ENCODE results near the gene HRK.

DNA sequence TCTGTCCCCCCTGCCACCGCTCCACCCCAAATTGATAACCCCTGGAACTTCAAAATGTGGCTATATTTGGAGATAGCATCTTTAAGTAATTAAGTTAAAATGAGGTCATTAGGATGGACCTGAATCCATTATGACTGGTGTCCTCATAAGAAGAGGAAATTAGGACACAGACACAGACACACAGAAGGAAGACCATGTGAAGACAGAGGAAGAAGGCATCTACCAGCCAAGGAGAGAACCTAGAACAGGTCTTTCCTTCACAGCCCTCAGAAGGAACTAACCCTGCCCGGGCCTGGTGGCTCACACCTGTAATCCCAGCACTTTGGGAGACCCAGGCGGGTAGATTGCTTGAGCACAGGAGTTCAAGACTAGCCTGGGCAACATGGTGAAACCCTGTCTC lies 3.6 kb upstream of the HRK start:
- TF ChIP-seq ZNF707 (CRISPR knock-in tag; conservative IDR thresholded peaks at IDR 0.05) (no peak), DACH1 (IDR thresholded peaks at IDR 0.05; ENCODE audit: partially characterized antibody) (no peak), ERF (CRISPR knock-in tag; IDR thresholded peaks at IDR 0.05) (no peak), SAFB2 (IDR thresholded peaks at IDR 0.05; ENCODE audit: borderline replicate concordance, low read depth, low read length, severe bottlenecking) (no peak), POLR2A (conservative IDR thresholded peaks at IDR 0.05) (no peak)
- TF ChIP-seq, protein P1, sequence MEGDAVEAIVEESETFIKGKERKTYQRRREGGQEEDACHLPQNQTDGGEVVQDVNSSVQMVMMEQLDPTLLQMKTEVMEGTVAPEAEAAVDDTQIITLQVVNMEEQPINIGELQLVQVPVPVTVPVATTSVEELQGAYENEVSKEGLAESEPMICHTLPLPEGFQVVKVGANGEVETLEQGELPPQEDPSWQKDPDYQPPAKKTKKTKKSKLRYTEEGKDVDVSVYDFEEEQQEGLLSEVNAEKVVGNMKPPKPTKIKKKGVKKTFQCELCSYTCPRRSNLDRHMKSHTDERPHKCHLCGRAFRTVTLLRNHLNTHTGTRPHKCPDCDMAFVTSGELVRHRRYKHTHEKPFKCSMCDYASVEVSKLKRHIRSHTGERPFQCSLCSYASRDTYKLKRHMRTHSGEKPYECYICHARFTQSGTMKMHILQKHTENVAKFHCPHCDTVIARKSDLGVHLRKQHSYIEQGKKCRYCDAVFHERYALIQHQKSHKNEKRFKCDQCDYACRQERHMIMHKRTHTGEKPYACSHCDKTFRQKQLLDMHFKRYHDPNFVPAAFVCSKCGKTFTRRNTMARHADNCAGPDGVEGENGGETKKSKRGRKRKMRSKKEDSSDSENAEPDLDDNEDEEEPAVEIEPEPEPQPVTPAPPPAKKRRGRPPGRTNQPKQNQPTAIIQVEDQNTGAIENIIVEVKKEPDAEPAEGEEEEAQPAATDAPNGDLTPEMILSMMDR (IDR thresholded peaks at IDR 0.05 in 2 of 3, conservative IDR thresholded peaks at IDR 0.05 in 1 of 3; ENCODE audit: insufficient read depth in 2 of 3, low read depth in 1 of 3, low read length in 3 of 3): no peak
- TF ChIP-seq, protein P2, sequence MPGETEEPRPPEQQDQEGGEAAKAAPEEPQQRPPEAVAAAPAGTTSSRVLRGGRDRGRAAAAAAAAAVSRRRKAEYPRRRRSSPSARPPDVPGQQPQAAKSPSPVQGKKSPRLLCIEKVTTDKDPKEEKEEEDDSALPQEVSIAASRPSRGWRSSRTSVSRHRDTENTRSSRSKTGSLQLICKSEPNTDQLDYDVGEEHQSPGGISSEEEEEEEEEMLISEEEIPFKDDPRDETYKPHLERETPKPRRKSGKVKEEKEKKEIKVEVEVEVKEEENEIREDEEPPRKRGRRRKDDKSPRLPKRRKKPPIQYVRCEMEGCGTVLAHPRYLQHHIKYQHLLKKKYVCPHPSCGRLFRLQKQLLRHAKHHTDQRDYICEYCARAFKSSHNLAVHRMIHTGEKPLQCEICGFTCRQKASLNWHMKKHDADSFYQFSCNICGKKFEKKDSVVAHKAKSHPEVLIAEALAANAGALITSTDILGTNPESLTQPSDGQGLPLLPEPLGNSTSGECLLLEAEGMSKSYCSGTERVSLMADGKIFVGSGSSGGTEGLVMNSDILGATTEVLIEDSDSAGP (CRISPR knock-in tag; IDR thresholded peaks at IDR 0.05): no peak
- TF ChIP-seq, protein P3, sequence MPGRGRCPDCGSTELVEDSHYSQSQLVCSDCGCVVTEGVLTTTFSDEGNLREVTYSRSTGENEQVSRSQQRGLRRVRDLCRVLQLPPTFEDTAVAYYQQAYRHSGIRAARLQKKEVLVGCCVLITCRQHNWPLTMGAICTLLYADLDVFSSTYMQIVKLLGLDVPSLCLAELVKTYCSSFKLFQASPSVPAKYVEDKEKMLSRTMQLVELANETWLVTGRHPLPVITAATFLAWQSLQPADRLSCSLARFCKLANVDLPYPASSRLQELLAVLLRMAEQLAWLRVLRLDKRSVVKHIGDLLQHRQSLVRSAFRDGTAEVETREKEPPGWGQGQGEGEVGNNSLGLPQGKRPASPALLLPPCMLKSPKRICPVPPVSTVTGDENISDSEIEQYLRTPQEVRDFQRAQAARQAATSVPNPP (IDR thresholded peaks at IDR 0.05; ENCODE audit: borderline replicate concordance, insufficient read depth, insufficient read length): no peak
